ENCODE measurements around the gene CHSY1.

GRCh38 chr15:101250341-101250831 lies 1.5 kb downstream of the CHSY1 start:
- TF ChIP-seq CTCF (IDR thresholded peaks at IDR 0.05) (no peak), EZH2 (IDR thresholded peaks at IDR 0.05; ENCODE audit: borderline replicate concordance, insufficient read depth, low read depth, low read length, poor library complexity, severe bottlenecking) (no peak)
